T-helper 2 cell treated with Interferon-gamma antibody and Interleukin-4, amounts not matched to agents 100 ng/mL and 5 ng/mL, for 36 hours (primary cell): ENCODE measurements around the gene NECAB2. TPM values are rescaled to one million over a fixed set of nuclear protein-coding genes. Genes with fewer than 3 reads are reported as not detected.

ENCODE experiments used
- intact Hi-C: fragments of 100-400 bp; cut with micrococcal nuclease; formaldehyde crosslinking; loops from one replicate; pipeline ENCODE4 v1.15.1; 2023
- total RNA-seq: library from RNA; stranded (reverse); gene quantifications from 2 replicates; pipeline ENCODE4 v1.2.3, GENCODE V29; 2022

NECAB2 gene
- total RNA-seq, 1 donor from 2014 or later: not detected

- intact Hi-C loops: no loop called here
These were observed 52.3 kb downstream of the NECAB2 start for GRCh38 chr16:84020353-84020752.

- intact Hi-C loops: no loop called here
These were observed 53.4 kb downstream of the NECAB2 start for GRCh38 chr16:84021488-84021887.

GRCh38 chr16:84022644-84023043 is 54.6 kb downstream of the NECAB2 start:
- intact Hi-C loops: no loop called here

GRCh38 chr16:84024854-84025253 is 56.8 kb downstream of the NECAB2 start:
- intact Hi-C loops: no loop called here

GRCh38 chr16:84026606-84027005 is 58.6 kb downstream of the NECAB2 start:
- intact Hi-C loops: no loop called here

GRCh38 chr16:84027625-84028024 is 59.6 kb downstream of the NECAB2 start:
- intact Hi-C loops: no loop called here

- intact Hi-C loops: no loop called here
These were observed 61.4 kb downstream of the NECAB2 start for GRCh38 chr16:84029297-84030047.

GRCh38 chr16:84031556-84031955 is 63.5 kb downstream of the NECAB2 start:
- intact Hi-C loops: no loop called here

- intact Hi-C loops: no loop called here
These were observed 64.6 kb downstream of the NECAB2 start for GRCh38 chr16:84032458-84033178.

GRCh38 chr16:84033251-84034195 is 65.5 kb downstream of the NECAB2 start:
- intact Hi-C loops: no loop called here

GRCh38 chr16:84034516-84034915 is 66.5 kb downstream of the NECAB2 start:
- intact Hi-C loops: no loop called here

GRCh38 chr16:84036131-84036530 is 68.1 kb downstream of the NECAB2 start:
- intact Hi-C loops: no loop called here

GRCh38 chr16:84036982-84037425 is 69.0 kb downstream of the NECAB2 start:
- intact Hi-C loops: no loop called here

- intact Hi-C loops: no loop called here
These were observed 70.4 kb downstream of the NECAB2 start for GRCh38 chr16:84038469-84038868.

- intact Hi-C loops: no loop called here
These were observed 71.7 kb downstream of the NECAB2 start for GRCh38 chr16:84039696-84040095.

- intact Hi-C loops: no loop called here
These were observed 72.3 kb downstream of the NECAB2 start for GRCh38 chr16:84040226-84040822.

GRCh38 chr16:84040823-84041820 is 73.1 kb downstream of the NECAB2 start:
- intact Hi-C loops: no loop called here

- intact Hi-C loops: no loop called here
These were observed 73.8 kb downstream of the NECAB2 start for GRCh38 chr16:84041881-84042280.

- intact Hi-C loops: no loop called here
These were observed 74.3 kb downstream of the NECAB2 start, which contains the start of gene SLC38A8 for GRCh38 chr16:84042308-84042878. SLC38A8 (minus strand) TSS chr16:84042795; CDS start chr16:84042157, 638 bp downstream.
